ENCODE results near the gene C19orf33.
A peak's percentile ranks its signal among the peaks of the same experiment; 100 is the strongest.
"Not testable (repeated sequence)": the region's sequence is repeated elsewhere in the genome, so short reads cannot be mapped to it uniquely, and the experiment has no call there.

The C19orf33 gene

DNA sequence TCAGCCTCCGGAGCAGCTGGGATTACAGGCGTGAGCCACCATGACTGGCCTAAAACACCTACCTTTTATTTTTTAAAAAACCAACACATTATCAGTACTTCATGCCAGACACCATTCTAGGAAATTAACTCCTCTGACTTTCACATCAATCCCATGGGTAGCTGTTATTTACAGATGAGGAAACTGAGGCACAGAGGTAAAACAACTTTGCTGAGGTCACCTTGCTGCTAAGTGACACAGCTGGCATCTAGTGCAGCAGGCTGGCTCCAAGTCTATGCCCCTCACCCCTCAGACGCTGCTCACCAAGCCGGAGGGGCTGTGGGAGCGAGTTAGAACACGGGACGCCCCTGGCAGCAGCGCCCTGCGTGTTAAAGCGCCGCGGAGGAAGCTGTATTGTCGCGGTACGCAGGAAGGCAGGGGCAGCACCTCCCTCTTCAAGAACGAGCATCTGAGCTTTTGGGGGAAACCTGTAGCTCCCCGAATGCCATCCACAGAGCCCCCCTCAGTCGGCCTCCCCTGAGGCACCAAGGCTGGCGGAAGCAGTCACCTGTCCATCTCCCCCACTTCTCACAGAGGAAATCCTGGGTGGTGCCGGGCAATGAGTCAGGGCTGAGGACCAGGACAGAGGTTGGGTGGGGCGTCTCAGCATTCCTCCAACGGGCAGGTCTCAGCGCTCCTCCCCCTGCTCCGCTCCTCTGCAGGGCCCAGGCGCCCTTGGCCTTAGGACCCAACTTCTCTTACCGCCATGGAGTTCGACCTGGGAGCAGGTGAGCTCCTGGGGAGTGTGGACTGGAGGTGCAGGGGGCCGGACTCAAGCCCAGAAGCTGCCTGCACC, at the start of gene C19orf33:
Gene C19orf33 (plus strand): TSS at position 735 of the 835 bp plus-strand sequence. CDS start 11 bp downstream, at position 746.
- DNase-seq (ENCODE audit: low spot score), result no peak

DNA sequence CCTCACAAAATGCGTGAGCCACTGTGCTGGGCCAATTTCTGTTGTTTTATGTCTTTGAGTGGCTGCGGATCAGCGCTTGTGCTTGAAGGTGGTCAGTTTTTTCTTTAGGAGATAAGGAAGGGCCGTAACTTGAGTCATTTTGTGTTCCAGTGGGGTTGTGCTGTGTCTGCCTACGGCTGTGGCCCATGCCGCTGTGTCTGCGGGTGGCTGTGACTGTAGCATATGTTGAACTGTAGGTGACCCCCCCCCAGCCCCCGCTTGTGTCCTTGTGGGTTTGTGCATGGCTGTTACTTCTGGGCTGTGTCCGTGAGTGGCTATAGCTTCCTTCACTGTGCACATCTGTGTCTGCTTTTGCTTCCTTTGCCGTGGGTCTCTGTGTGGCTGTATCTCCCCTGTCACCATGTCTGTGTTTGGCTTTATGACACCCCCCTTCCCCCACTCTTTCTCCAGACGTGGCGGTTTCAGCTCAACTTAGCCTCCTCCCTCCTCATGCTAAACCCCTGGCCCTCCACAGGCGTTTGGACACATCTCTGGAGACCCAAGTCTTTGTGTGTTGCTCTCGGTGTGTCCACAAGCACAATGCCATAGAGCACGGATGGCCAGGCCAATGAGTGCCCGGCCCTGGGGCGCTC, 48.6 kb upstream of the C19orf33 start:
- DNase-seq (ENCODE audit: low spot score), result no peak

DNA sequence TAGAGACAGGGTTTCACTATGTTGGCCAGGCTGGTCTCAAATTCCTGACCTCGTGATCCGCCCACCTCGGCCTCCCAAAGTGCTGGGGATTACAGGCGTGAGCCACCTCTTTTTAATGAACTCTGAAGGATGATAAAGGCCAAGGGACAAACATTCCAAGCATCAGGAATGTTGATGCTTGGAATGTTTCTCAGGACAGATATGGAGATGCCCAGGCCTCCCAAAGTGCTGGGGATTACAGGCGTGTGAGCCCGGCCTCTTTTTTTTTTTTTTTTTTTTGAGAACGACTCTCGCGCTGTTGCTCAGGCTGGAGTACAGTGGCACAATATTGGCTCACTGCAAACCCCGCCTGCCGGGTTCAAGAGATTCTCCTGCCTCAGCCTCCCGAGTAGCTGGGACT, 42.1 kb upstream of the C19orf33 start:
- DNase-seq (ENCODE audit: low spot score), result not testable (repeated sequence)

DNA sequence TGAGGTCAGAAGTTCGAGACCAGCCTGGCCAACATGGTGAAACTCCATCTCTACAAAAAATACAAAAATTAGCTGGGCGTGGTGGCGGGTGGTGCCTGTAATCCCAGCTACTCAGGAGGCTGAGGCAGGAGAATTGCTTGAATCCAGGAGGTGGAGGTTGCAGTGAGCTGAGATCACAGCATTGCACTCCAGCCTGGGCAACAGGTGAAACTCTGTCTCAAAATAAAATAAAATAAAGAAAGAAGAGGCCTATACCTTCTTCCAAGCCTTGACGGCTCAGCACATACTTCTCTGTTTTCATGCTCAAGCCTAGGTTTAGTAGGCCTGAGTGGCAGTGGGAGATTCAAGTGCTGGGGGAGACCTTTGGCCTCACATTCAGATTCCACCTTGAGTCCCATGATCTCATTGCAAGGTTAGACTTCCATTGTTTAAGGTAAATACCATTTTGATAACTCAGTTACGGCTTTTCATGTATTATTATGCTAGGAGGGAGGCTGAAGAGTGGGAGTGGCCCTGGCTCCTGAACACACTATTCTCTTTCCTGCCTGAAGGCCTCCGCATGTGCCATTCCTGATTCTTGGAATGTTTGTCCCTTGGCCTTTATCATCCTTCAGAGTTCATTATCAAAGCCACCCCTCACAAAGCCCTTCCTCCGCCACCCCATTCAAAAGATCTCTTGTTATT, 41.3 kb upstream of the C19orf33 start:
- DNase-seq (ENCODE audit: low spot score), result no peak

DNA sequence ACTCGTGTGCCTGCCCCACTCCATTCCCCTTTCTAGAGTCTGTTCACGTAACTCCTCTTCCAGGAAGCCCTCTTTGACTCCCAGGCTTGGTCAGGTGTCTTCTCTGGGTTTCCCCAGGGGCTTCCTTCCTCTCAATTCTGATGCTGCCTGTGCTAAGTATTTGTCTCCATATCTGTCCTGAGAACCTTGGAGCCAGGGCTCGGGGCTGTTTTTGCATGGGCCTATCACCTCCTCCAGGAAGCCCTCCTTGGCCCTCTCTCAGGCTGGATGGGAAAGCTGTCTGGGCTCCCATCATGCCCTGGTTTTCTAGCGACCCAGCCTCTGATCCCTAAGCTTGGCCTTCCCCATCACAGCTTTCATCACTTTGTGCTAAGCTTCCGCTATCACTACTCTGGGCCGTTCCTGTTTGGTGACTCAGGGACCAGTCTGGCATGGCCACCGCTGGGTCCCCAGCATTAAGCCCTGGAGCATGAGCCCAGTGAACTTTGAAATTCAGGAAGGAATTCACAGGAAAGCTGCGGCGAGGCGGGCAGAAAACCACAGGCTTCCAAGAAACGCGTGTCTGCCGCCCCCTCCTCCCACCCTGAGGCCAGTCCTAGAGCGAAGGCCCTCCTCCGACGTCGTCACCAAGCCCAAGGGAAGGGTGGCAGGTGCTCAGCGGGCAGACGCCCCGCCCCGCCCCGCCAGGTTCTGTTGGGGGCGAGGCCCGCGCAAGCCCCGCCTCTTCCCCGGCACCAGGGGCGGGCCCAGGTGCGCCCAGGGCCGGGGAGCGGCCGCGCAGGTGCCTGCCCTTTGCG, 40.2 kb upstream of the C19orf33 start:
- peak; percentile 66 for DNase-seq (ENCODE audit: low spot score)

DNA sequence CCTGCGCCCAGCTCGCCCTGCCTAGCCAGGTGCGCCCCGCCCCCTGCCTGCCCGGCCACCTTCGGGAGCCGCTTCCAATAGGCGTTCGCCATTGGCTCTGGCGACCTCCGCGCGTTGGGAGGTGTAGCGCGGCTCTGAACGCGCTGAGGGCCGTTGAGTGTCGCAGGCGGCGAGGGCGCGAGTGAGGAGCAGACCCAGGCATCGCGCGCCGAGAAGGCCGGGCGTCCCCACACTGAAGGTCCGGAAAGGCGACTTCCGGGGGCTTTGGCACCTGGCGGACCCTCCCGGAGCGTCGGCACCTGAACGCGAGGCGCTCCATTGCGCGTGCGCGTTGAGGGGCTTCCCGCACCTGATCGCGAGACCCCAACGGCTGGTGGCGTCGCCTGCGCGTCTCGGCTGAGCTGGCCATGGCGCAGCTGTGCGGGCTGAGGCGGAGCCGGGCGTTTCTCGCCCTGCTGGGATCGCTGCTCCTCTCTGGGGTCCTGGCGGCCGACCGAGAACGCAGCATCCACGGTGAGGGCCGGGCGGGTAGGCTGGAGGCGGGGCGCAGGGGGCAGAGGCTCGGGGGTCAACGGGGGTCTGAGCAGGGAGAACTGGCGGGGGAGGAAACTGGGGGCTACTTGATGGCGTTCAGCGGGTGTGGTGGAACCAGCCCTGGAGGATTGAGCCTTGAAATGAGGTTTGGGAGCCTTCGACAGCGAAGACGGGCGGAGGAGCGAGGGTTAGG, 39.4 kb upstream of the C19orf33 start, which contains the start of gene SPINT2:
Gene SPINT2 (plus strand): TSS at position 88 of the 727 bp plus-strand sequence. CDS start 320 bp downstream, at position 408.
- DNase-seq (ENCODE audit: low spot score), result no peak

DNA sequence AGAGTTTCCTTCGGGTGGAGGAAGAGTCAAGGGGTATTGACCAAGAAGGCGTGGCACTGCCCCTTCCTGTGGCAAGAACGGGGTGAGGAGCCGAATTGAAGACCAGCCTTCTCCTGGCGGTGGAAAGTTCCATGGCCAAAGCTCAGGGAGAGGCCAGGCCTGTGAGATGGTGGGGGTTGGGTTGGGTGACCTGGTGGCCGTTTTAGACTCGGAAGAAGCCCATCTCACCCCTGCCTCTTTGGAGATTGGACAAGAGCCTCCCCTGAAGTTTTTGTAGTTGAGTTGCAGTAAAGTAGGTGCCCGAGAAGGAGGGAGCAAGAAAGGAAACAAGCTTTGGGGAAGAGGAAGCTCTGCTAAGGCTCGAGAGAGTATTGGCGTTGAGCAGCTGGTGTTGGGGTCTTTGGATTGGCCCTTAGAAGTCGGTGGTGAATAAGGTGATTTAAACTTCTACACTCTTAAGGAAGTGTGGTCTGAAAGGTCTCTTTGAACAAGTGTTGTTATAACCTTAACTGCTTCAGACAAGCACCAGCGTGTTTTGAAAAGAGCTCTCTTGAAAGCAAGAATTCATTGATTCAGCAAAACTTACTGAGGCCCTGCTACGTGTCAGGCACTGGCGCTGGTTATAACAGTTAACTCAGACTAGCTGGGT, 38.7 kb upstream of the C19orf33 start:
- no peak for DNase-seq (ENCODE audit: low spot score)

DNA sequence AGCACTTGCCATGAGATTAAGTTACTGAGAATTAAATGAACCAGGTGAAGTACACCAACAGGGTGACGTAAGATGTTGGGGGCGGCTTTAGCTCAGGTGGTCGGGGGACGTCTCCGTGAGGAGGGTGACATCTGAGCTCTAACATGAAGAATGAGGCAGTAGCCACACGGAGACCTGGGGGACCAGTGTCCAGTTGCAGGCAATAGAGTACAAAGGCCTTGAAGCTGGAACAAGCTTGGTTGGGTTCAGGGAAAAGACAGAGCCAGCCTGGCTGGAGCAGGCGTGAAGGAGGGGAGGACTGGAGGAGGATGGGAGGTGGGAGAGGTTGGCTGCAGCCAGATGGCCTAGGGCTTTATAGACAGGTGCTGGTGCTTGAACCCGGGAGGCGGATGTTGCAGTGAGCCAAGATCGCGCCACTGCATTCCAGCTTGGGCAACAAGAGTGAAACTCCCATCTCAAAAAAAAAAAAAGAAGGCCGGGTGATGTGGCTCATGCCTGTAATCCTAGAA, 38.1 kb upstream of the C19orf33 start:
- no peak for DNase-seq (ENCODE audit: low spot score)

DNA sequence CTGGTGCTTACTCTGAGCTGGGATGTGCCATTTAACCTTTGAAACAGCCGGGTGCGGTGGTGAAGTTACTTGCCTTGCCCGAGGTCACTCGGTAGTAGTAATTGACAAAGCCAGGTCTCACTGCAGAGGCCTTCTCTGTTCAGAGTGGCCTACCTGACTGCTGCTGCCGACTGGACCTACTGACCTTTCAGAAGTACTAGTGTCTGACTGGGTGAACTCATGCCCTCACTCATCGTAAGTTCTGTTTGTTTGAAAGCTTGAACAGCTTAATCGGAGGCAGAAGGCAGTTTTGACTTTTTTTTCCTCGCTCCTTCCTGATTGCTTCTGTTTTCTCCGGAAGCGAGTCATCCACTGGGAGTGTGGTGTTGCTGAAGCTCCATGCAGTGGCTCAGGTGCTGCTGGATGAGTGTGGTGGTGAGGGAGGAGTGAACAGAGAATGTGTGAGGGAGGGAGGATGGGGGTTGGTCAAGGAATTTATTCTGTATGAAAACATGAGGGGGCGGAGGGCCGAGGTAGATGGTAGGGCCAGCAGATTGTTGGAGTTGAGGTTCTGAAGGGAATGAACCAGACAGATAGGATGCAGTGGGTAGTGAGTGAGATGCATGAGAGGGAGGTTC, 37.0 kb upstream of the C19orf33 start:
- DNase-seq (ENCODE audit: low spot score), result no peak

DNA sequence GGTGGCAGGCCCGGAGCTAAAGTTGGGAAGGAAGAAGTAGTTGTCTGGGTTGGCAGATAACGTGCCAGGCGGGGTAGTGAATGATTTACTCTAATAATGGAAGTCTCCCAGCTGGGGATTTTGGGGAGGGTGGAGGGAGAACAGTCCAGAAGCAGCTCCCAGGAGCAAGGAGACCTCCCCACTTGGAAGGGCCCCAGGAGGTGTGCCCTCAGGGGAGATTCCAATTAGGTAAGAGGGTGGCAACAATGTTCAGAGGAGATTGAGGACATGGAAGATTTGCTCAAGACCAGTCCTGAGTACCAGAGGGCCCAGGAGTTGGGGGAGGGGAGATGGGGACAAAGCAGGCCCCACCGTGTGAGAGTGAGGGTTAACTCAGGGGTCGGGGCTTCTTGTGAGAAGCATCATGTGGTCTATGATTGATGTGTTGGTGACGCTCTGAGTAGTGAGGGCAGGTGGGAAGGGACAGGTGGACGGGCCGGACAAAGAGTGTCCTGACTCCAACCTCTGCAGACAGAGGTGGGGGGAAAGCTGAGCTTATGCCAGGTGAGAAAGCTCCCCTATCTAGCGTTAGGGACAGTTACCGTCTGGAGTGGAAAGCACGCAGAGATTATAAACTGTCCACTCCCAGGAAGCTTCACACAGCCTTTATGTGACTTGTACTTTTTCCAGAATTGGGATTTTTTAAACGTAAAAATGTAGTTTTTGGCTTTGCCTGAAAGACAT, 36.1 kb upstream of the C19orf33 start:
- DNase-seq (ENCODE audit: low spot score), result no peak

DNA sequence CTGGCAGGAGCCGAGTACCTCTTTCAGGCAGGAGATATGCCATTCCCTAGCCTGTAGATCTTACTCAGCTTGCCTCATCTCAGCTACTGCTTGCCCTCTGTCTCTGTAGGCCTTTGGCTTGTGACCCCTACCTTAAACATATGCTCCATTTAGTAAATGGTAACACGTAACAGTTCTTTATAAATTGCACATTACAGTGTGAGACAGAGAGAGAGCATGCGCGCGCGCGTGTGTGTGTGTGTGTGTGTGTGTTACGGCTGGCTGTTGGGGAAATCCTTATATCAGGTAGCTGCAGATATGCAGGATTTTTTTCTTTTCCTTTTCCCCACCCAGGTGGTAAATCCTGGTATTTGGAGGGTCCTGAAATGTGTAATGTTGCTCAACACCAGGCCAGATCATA, 35.5 kb upstream of the C19orf33 start:
- DNase-seq (ENCODE audit: low spot score), result no peak

DNA sequence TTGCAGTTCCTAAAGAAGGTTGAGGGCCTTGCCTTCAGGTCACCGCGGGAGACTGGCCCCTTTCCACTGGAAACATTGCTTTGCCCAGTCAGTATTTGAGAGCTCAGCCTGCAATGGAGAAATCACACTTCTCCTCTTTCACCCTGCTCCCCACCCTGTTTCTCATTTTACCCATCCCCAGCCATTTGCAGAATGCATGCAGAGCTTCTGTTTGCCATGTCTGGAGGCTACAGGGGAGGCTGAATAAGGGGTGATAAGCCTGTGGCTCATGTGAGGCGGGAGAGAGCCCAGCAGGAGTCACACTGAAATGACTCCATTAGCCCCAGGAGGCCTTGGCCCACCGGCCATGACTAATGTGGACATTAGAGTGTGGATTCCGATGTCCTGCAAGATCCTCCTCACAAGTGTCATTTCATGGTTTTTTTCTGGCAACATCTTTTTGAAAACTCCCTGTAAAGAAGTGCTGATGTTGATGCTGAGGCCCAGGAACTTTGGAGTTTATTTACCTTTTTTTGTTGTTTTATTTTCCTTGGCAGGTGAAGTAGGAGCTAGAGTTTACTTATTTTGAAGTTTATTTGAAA, 33.4 kb upstream of the C19orf33 start:
- peak; percentile 33 for DNase-seq (ENCODE audit: low spot score)

DNA sequence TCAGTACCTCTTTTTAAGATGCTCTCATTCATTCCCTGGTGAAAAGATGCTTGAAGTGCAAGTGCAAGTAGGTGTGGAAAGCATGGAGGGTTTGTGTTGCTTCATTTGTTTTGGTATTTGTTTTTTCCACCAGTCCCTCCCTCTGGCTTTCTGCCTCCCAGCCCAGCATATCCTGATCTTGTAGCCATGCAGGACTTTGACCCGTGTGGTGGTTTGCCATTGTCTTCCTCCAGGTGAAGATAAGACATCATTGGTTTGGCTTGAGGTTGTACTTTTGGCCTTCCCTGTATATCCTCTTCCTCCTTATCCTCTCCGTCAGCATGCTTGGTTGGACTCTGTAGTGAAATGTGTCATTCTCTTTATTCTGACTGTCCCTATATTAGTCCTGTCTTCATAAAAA, 30.6 kb upstream of the C19orf33 start:
- no peak for DNase-seq (ENCODE audit: low spot score)

DNA sequence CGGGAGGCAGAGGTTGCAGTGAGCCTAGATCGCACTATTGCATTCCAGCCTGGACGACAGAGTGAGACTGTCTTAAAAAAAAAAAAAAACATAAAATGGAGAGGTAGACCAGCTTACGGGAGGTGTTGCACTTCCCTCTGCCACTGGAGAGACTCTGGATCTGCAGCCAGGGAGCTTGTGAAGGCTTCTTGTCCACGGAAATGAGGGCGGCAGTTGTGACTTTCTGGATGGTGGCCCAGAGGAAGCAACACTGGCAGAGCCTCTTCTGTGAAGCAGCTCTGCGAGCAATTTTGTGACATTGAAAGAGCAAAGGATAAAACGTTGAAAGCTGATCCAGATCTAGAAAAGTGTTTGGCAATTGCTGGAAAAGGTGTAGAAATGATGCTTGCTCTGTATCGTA, 29.3 kb upstream of the C19orf33 start:
- DNase-seq (ENCODE audit: low spot score), result no peak

DNA sequence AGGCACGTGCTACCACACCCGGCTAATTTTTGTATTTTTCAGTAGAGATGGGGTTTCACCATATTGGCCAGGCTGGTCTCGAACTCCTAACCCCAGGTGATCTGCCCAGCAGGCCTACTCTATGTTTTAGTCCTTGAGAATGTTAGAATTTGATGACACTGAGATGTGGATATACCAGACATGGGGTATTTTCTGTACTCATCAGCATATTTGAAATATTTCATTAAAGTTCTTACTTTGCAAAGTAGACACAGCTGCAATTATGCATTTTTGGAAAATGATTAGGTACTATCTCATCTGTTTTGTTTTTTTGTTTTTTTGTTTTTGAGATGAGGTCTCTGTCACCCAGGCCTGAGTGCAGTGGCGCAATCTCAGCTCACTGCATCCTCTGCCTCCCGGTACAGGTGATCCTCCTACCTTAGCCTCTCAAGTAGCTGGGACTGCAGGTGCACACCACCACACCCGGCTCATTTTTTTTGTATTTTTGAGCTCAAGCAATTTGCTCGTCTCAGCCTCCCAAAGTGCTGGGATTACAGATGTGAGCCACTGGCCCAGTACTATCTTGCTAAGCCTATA, 27.0 kb upstream of the C19orf33 start:
- DNase-seq (ENCODE audit: low spot score), result no peak

DNA sequence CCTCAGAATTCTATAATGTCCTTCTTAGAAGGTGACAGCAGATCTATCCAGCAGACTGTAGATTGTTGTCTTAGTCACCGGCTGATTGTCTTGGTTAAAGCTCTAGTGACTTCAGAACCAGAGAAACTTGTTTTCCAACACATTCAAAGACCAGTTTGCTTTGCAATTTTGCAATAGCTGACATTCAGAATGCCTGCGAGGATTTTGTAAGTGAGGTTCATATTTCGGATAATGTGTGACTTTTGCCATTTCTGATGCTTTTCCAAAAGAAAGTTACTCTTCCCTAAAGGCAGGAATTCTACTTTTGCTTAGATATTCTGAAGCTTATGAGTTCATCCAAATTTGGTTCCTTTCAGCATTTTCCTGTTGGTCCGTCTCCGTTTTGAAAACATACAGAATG, 26.5 kb upstream of the C19orf33 start:
- no peak for DNase-seq (ENCODE audit: low spot score)

DNA sequence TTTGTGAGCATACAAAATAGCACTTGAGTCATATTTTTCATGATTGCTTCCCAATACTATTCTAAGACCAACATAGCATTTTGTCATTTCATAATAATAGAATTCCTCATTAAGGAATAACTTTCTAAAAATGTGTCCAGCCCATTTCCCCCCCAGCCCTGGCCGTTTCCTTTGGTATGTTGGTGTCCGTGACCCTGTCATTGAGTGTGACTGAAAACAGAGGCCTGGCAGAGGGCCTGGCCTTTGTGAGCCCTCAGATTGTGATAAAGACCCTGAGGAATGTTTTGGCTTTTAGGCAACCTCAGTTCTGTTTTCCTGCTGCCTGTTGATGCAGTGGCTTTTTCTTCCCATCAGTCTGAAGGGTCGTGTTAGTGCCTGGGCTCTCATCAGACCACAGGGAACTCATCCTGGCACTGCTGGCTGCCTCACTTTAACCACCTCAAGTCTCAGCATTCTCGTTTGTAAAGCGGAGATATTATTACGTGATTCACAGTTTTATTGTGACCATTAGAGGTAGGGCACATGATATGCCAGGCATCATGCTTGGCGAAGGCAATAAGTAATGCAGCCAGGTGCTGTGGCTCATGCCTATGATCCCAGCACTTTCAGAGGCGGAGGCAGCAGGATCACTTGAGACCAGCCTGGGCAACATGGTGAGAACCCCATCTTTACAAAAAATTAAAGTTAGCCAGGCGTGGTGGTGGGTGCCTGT, 25.9 kb upstream of the C19orf33 start:
- DNase-seq (ENCODE audit: low spot score), result peak; percentile 83

DNA sequence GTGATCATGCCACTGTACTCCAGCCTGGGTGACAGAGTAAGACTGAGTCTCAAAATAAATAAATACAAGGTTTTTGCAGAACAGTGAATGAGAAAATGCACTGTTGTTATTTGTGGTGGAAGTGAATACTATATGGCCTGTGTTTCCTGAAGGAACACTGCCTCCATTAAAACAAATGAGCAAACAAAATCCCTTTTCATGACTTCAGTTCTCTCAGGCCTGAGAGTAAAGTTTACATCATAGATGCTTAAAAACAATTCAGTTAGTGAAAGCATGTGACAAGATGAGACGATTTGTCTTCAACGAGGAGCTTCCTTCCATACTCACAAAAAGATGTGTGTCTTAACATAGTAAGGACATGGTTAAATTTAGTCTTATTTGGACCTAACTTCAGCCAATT, 25.3 kb upstream of the C19orf33 start:
- no peak for DNase-seq (ENCODE audit: low spot score)

Measured in AG08395 (cell line).